Activated T-helper 2 cell treated with anti-CD3 and anti-CD28 coated beads, Interferon-gamma antibody, Interleukin-2, Interleukin-4, amounts not matched to agents 10 μg/mL and 5 μg/mL and 100 μg/mL, durations not matched to agents 14 hours and 24 hours and 36 hours (primary cell): ENCODE data around the gene SLC39A3. TPM values are rescaled to one million over a fixed set of nuclear protein-coding genes. Genes with fewer than 3 reads are reported as not detected.

Experiments used
- DNase-seq: peaks from one replicate; pipeline ENCODE4 v3.0.0; 2021; ENCODE audit warnings: low spot score
- H3K27ac Mint-ChIP-seq: one replicate; pipeline ENCODE4 v1.8.0; 2021; ENCODE audit warnings: mixed read lengths
- H3K27me3 Mint-ChIP-seq: one replicate; pipeline ENCODE4 v1.8.0; 2021; ENCODE audit warnings: low read depth, mixed read lengths
- H3K36me3 Mint-ChIP-seq: one replicate; pipeline ENCODE4 v1.8.0; 2021; ENCODE audit warnings: low read depth, mixed read lengths
- H3K4me1 Mint-ChIP-seq: one replicate; pipeline ENCODE4 v1.8.0; 2021; ENCODE audit warnings: low read depth, mixed read lengths
- H3K4me3 Mint-ChIP-seq: one replicate; pipeline ENCODE4 v1.8.0; 2021; ENCODE audit warnings: low read depth, mild to moderate bottlenecking, moderate library complexity, mixed read lengths
- H3K9me3 Mint-ChIP-seq: one replicate; pipeline ENCODE4 v1.8.0; 2021; ENCODE audit warnings: mixed read lengths
- intact Hi-C: fragments of 100-400 bp; cut with micrococcal nuclease; formaldehyde crosslinking; loops from one replicate; pipeline ENCODE4 v1.15.1; 2023
- total RNA-seq: library from RNA; stranded (reverse); gene quantifications from 2 replicates; pipeline ENCODE4 v1.2.3, GENCODE V29; 2022

The SLC39A3 gene
- total RNA-seq, 1 donor from 2014 or later = 39.4 TPM

DNA sequence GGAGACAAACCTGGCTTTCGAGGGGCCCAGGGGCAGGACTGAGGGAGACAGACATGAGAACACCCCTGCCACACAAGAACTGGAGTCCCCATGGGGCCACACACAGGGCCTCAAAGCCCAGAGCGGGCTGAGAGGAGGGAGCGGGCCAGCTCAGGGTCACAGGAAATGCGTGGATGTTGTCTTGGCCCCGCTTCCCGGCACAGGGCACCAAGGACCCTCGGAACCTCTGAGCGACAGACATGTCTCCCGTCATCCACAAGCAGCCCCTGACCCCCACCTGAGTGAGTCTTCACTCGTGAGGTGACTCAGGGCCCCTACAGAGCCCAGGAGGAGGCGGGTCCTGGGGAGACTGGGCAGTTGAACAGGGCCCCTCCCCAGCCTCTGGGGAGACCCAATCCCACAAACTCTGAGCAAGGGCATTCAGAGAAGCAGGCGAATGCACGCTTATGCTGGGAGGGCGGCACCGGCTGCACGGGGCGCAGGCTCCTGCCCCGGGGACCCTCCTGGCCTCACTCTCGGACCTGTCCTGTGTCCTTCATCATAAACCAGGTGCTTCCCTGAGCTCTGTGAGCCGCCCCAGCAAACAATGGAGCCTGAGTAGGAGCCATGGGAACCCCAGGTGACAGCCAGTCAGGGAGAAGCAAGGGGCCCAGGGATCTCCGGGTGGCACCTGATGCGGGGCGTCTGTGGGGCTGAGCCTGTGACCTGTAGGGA is 23.1 kb upstream of the SLC39A3 start:
- intact Hi-C loops = no loop called here
- H3K9me3 Mint-ChIP-seq = no peaks in the 10 kb centered on the region
- no peak overlapping the region for H3K27ac Mint-ChIP-seq
- peaks cover 46% of the 10 kb centered on the region for H3K36me3 Mint-ChIP-seq
- no peaks in the 10 kb centered on the region for H3K27me3 Mint-ChIP-seq
- no peak overlapping the region for H3K4me3 Mint-ChIP-seq
- no peak for DNase-seq
- H3K4me1 Mint-ChIP-seq = no peaks in the 10 kb centered on the region

DNA sequence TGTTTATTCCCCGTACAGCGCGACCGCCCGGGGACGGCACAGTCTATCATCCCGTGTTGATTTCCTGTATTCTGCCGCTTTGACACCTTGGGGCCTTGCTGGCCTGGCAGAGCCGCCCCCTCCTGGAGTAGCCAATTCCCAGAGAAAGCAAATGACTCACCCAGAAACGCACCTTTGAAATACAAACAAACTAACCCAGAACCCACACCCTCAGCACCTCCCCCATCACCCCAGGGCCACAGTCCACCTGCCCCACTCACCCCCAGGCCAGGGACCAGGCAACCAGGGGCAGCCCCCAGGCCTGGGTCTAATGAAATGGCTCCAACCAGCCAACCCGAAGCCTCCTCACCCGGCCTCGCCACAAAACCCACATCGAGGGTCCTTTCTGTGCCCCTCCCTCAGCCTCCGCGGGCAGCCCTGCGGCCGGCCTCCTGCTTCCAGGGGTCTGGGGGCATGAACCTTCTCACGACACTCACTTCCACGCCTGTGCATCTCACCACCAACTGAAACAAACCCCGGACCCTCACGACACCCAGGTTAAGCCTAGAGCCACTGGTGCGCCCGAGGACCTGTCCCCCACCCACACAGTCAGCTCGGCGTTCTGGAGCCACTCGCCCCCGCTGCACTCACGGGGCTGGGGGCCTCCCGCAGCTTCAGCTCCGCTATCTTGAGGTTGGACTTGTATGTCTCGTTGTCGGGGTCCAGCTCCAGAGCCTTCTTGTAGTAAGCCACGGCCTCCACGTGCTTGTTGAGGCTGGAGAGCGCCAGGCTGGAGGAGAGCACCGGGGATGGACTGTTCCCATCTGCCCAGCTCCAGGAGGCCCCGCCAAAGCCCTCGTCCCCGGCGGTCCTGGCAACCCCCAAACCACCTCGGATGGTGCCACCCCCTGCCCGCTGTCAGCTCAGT is 22.3 kb upstream of the SLC39A3 start:
- Mint-ChIP-seq H3K9me3 (no peaks in the 10 kb centered on the region), H3K4me1 (no peaks in the 10 kb centered on the region)

DNA sequence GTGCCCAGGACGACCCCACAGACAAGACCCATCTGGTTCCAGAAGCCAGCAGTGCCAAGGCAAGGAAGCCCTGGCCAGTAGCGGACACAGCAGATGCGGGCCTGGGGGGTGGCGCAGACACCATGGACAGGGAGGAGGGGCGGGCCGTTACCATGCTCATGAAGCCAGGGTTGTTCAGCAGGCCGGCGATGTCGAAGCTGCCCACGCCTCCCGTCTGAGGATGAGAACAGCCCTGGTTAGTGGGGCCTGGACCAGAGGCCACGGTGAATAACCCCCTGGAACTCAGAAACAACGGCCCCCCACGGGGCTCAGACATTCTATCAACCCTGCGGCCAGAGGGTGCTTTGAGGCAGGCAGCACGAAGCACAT is 21.5 kb upstream of the SLC39A3 start:
- no peak for DNase-seq
- no peaks in the 10 kb centered on the region for H3K9me3 Mint-ChIP-seq
- intact Hi-C loops = no loop called here
- H3K4me1 Mint-ChIP-seq = no peaks in the 10 kb centered on the region
- no peak overlapping the region for H3K27ac Mint-ChIP-seq
- peaks cover 53% of the 10 kb centered on the region for H3K36me3 Mint-ChIP-seq
- no peaks in the 10 kb centered on the region for H3K27me3 Mint-ChIP-seq
- no peak overlapping the region for H3K4me3 Mint-ChIP-seq

More for the DNA sequence above, 22.3 kb upstream of the SLC39A3 start:
- intact Hi-C loops = no loop called here
- Mint-ChIP-seq H3K36me3 (peaks cover 50% of the 10 kb centered on the region), H3K4me3 (no peak overlapping the region), H3K27me3 (no peaks in the 10 kb centered on the region), H3K27ac (no peak overlapping the region)
- DNase-seq = no peak

DNA sequence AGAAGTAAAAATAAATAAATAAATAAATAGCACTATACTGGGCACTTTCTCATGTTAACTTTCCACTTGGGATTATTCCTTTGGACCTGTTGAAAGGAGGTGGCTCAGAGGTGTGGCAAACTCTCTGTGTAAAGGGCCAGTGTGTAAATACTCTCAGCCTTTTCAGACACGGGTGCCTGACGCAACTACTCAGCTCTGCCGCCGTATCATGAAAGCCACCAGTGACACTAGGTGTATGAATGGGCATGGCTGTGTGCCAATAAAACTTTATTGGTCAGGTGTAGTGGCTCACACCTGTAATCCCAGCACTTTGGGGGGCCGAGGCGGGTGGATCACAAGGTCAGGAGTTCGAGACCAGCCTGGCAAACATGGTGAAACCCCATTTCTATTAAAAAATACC is 20.1 kb upstream of the SLC39A3 start:
- DNase-seq = no peak
- no peaks in the 10 kb centered on the region for H3K4me1 Mint-ChIP-seq
- H3K36me3 Mint-ChIP-seq = peaks cover 47% of the 10 kb centered on the region
- intact Hi-C loops = no loop called here
- H3K4me3 Mint-ChIP-seq = no peak overlapping the region
- no peaks in the 10 kb centered on the region for H3K27me3 Mint-ChIP-seq
- H3K9me3 Mint-ChIP-seq = no peaks in the 10 kb centered on the region
- no peak overlapping the region for H3K27ac Mint-ChIP-seq

DNA sequence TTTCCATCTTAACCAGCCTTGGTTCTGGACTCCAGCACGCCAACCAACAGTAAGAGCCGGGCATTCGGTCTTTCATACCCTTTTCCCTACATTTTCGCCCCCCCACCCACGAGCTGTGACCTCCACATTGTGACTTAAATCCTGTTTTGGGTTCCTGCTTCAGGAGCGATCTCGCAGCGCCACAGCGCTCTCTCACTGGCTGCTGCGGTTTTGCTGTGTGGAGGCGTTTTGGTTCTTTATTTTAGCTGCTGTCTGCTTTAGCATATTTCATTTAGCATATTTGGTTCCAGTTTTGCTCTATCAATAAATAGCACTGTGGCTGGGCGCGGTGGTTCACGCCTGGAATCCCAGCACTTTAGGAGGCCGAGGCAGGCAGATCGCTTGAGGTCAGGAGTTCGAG is 19.5 kb upstream of the SLC39A3 start:
- Mint-ChIP-seq H3K36me3 (peaks cover 45% of the 10 kb centered on the region), H3K9me3 (no peaks in the 10 kb centered on the region), H3K27me3 (no peaks in the 10 kb centered on the region), H3K4me1 (no peaks in the 10 kb centered on the region), H3K27ac (no peak overlapping the region), H3K4me3 (no peak overlapping the region)
- no peak for DNase-seq
- intact Hi-C loops = no loop called here

DNA sequence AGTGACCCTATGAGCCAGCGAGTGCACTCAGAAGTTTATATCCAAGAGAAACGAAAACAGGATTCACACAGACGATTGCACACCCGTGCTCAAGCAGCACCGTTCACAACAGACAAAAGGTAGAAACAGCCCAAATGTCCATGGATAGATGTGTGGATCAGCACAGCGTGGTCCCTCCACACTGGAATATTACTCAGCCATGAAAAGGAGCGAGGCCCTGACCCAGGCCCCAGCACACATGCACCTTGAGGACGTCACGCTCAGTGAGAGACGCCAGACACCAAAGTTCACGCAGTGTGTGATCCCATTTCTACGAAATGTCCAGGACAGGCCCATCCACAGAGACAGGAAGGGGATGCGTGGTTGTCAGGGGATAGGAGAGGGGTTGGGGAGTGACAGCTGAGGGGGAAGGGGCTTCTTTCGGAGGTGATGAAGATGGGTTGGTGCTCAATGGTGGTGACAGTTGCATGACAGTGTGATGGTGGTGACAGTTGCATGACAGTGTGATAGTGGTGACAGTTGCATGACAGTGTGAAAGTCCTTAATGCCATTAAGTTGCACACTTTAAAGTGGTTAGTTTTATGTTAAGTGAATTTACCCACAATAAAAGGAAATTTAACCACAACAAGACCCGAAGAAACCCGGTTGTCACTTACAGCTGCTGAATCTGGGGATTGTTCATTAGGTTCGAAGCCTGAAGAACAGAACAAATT is 18.9 kb upstream of the SLC39A3 start:
- intact Hi-C loops = no loop called here
- DNase-seq = no peak
- H3K9me3 Mint-ChIP-seq = no peaks in the 10 kb centered on the region
- no peaks in the 10 kb centered on the region for H3K27me3 Mint-ChIP-seq
- no peak overlapping the region for H3K4me3 Mint-ChIP-seq
- H3K36me3 Mint-ChIP-seq = peaks cover 47% of the 10 kb centered on the region
- H3K4me1 Mint-ChIP-seq = no peaks in the 10 kb centered on the region
- H3K27ac Mint-ChIP-seq = no peak overlapping the region

DNA sequence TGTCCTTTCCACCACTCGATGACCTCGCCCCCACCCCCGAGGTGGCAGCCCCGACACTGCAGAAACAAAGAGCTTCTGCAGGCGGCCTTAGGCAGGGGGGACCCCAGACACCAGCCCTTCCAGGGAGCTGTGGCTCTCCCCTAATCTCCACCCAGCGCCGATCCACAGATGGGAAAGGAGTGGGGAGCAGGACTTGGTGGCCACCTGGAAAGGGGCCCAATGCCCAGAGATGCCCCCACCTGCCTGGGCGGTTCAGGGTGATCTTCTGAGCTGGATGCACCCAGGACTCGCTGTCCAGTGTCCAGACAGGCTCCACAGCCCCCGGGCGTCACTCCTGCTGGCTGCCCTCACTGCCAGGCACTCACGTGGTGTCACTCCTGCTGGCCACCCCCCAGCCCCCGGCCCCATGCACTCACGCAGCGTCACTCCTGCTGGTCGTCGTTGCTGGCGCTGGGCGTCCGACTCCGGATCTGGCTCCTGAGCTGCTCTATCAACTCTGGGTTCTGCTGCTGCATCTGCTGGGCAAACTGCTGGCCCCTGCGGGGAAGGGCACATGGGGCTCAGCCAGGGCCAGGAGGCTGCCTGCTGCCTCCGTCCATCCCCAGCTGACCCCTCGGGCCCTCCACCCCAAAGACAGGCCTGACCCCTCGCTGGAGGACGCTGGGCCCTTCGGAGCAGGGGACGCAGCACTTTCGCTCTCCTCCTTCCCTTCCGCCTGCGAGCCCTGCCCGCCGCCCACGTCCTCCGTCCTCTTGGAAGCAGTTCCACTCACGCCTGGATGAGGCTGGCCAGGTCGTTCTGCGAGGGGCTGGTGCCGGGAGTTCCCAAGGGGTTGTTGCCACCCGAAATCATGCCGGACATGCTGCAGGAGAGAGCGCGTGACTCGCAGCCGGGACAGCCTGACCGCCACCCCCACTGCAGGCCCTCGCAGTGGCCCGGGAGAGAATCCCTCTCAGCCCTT is 17.4 kb upstream of the SLC39A3 start:
- H3K4me1 Mint-ChIP-seq = peaks cover 6% of the 10 kb centered on the region
- H3K36me3 Mint-ChIP-seq = peaks cover 41% of the 10 kb centered on the region
- no peak for DNase-seq
- H3K9me3 Mint-ChIP-seq = no peaks in the 10 kb centered on the region
- no peak overlapping the region for H3K4me3 Mint-ChIP-seq
- no peaks in the 10 kb centered on the region for H3K27me3 Mint-ChIP-seq
- intact Hi-C loops = no loop called here
- H3K27ac Mint-ChIP-seq = no peak overlapping the region

DNA sequence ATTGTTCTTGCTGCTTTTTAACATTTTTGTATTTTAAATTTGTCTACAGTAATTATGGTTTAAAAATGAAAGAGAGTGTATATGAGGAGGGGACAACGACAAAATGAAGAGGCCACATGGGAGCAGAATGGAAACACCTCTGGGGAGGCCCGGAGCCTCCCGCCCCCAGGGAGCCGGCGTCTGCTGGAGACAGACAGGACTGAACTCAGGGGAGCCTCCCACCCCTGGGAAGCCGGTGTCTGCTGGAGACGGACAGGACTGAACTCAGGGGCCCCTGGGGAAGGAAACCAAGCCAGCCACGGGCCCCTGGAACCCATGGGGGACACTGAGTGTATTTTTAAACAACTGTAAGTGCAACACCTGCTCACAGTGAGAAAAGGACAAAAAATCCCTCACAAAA is 16.7 kb upstream of the SLC39A3 start:
- no peaks in the 10 kb centered on the region for H3K9me3 Mint-ChIP-seq
- peaks cover 6% of the 10 kb centered on the region for H3K4me1 Mint-ChIP-seq
- H3K4me3 Mint-ChIP-seq = no peak overlapping the region
- intact Hi-C loops = no loop called here
- no peak for DNase-seq
- peaks cover 36% of the 10 kb centered on the region for H3K36me3 Mint-ChIP-seq
- no peaks in the 10 kb centered on the region for H3K27me3 Mint-ChIP-seq
- H3K27ac Mint-ChIP-seq = no peak overlapping the region

DNA sequence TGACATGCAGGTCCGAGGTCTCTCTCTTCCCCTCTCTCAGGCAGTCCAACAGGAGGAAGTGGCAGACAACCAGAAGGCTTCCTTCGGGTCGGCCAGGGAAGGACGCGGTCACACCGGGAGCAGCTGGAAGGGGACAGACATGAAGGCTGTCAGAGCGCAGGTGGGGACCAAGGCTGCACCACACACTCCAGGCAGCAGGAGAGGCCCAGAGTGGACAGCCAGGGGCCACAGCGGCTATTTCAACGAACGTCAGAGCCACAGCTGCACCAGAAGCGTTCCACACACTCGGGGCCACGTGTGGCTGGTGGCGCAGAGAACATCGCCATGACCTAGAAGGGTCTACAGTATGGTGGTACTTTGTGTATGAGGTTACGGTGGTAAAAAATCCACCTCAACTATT is 16.0 kb upstream of the SLC39A3 start:
- H3K27ac Mint-ChIP-seq = no peak overlapping the region
- peaks cover 6% of the 10 kb centered on the region for H3K4me1 Mint-ChIP-seq
- intact Hi-C loops = no loop called here
- H3K27me3 Mint-ChIP-seq = no peaks in the 10 kb centered on the region
- no peak overlapping the region for H3K4me3 Mint-ChIP-seq
- no peaks in the 10 kb centered on the region for H3K9me3 Mint-ChIP-seq
- no peak for DNase-seq
- peaks cover 36% of the 10 kb centered on the region for H3K36me3 Mint-ChIP-seq

DNA sequence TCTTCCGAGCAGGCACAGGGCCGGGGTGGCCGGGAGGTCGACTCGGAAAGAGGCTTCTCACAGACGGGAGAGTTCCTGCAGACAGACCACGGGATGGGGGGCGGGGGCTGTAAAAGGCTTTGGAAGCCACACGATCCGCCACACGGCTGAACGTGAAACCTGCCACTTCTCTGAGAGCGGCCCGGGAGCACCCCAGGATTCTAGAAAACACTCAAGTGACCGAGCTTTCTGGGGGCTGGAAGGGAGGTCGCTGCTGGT is 15.6 kb upstream of the SLC39A3 start:
- Mint-ChIP-seq H3K4me1 (peaks cover 6% of the 10 kb centered on the region), H3K9me3 (no peaks in the 10 kb centered on the region), H3K27me3 (no peaks in the 10 kb centered on the region), H3K36me3 (peaks cover 36% of the 10 kb centered on the region), H3K27ac (no peak overlapping the region), H3K4me3 (no peak overlapping the region)
- DNase-seq = no peak
- intact Hi-C loops = no loop called here

DNA sequence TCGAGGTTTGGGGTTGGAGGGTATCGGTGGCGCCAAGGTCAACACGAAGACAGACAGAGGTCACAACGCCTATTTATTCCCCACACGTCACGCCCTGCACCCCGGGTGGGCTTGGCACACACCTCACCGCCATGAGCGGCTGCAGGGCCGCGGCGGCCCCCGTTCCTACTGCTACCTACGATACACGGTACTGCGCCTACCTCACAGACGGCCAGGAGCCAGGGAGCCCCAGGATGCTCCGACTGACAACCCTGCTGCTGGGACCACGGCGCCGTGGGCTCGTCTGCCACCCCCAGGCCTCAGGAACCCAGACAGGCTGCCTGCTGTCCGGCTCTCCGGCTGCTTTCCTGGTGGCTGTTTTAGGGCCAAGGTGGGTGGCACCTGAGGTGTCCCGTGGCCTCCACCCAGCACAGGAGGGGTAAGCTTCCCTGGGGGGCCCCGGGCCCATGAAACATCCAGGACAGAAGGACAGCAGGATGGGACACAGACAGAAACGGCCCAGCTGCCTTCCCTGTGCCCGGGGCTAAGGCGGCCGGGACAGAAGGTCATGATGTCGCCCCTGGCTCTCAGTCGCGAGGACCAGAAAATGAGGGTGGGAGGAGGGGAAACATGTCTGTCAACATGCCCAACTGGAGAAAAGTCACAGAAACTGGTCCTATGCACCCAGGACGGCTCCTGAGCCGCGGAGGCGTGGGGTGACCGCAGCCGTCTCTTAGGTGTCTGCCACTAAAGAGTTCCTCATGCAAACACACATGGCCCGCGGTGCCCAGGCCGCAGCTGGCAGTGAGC is 15.0 kb upstream of the SLC39A3 start:
- Mint-ChIP-seq H3K27ac (no peak overlapping the region), H3K4me3 (no peak overlapping the region), H3K9me3 (no peaks in the 10 kb centered on the region), H3K27me3 (no peaks in the 10 kb centered on the region), H3K36me3 (peaks cover 35% of the 10 kb centered on the region), H3K4me1 (peaks cover 6% of the 10 kb centered on the region)
- DNase-seq = no peak
- intact Hi-C loops = no loop called here

DNA sequence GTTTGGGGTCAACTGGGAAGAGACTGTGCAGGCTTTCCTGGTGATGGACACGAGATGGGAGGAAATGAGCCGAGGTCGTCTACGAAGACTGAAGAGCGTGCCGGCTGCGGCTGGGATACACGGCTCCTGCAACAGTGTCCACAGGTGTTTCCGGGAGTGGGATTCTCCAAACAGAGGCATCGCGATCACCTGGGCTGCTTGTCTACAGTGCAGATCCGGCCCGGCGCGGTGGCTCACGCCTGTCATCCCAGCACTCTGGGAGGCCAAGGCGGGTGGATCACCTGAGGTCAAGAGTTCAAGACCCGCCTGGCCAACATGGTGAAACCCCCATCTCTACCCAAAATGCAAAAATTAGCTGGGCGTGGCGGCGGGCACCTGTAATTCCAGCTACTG is 11.6 kb upstream of the SLC39A3 start:
- H3K27me3 Mint-ChIP-seq = no peaks in the 10 kb centered on the region

More for the DNA sequence above, 11.6 kb upstream of the SLC39A3 start:
- H3K4me3 Mint-ChIP-seq = no peak overlapping the region
- intact Hi-C loops = no loop called here
- H3K4me1 Mint-ChIP-seq = peaks cover 6% of the 10 kb centered on the region
- no peak for DNase-seq
- H3K27ac Mint-ChIP-seq = no peak overlapping the region
- H3K36me3 Mint-ChIP-seq = peaks cover 13% of the 10 kb centered on the region
- H3K9me3 Mint-ChIP-seq = no peaks in the 10 kb centered on the region
